Measurements from ENCODE around the gene GIGYF2. TPM values are rescaled to one million over a fixed set of nuclear protein-coding genes. Genes with fewer than 3 reads are reported as not detected.

Gene GIGYF2
- total RNA-seq, 1 experiment from 2014 or later = 37.0 TPM

GRCh38 chr2:232761301-232761907 is 64.3 kb downstream of the GIGYF2 start:
- DNase-seq (ENCODE audit: low spot score) = peak; percentile 48

- DNase-seq (ENCODE audit: low spot score) = no peak
Measured at GRCh38 chr2:232767866-232768265, 70.7 kb downstream of the GIGYF2 start.

GRCh38 chr2:232770207-232770606 is 73.1 kb downstream of the GIGYF2 start:
- DNase-seq (ENCODE audit: low spot score) = no peak

GRCh38 chr2:232771870-232772269 is 74.7 kb downstream of the GIGYF2 start:
- no peak for DNase-seq (ENCODE audit: low spot score)

GRCh38 chr2:232772531-232772930 is 75.4 kb downstream of the GIGYF2 start:
- no peak for DNase-seq (ENCODE audit: low spot score)

GRCh38 chr2:232773815-232774214 is 76.7 kb downstream of the GIGYF2 start:
- DNase-seq (ENCODE audit: low spot score) = no peak

GRCh38 chr2:232776435-232776834 is 79.3 kb downstream of the GIGYF2 start, which contains the start of gene KCNJ13:
KCNJ13 (minus strand) TSS chr2:232776565; CDS start chr2:232771362, 5,203 bp downstream.
- no peak for DNase-seq (ENCODE audit: low spot score)

DNA sequence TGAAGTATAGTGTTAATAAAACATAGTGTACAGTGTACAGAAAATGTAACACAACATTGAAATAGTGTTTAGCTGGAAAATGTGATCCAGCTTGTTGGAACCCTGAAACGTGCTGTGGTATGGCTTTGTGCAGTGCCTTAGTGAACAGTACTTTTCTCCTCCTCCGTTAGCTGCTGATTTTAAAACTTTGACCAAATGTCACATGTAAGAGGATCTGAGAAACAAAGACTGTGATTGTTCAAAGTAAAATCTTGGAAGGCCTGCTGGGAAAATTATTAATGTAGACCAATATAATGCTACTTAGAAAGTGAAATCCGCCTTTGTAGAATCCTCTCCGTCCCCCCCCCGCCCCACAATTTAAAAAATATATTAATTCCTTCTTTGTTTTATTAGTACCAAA is 80.1 kb downstream of the GIGYF2 start:
- no peak for DNase-seq (ENCODE audit: low spot score)

DNA sequence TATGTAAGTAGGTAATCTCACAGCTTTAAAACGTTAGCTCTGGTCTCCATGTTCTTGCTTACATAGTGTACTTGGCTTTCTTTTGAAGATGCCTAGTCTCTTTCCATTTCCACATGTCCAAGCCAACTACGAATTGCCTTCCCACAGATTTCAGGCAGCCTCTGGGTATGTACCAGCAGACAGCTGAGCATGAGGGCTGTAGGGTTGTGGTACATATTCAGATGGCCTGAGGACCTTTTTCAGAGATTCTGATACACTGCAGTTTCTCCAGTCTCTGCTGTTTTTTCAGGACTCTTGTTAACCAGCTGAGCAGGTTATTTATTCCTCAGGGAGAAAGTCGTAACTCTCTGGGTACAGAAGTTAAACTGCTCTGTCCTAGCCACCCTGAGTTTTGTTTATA is 82.3 kb downstream of the GIGYF2 start:
- DNase-seq (ENCODE audit: low spot score) = no peak

GRCh38 chr2:232779934-232780333 is 82.8 kb downstream of the GIGYF2 start:
- DNase-seq (ENCODE audit: low spot score) = no peak

GRCh38 chr2:232781765-232782164 is 84.6 kb downstream of the GIGYF2 start:
- peak; percentile 56 for DNase-seq (ENCODE audit: low spot score)

GRCh38 chr2:232783278-232783677 is 86.1 kb downstream of the GIGYF2 start:
- DNase-seq (ENCODE audit: low spot score) = no peak

GRCh38 chr2:232787806-232788205 is 90.7 kb downstream of the GIGYF2 start:
- DNase-seq (ENCODE audit: low spot score) = no peak

GRCh38 chr2:232789082-232789481 is 92.0 kb downstream of the GIGYF2 start:
- DNase-seq (ENCODE audit: low spot score) = no peak

DNA sequence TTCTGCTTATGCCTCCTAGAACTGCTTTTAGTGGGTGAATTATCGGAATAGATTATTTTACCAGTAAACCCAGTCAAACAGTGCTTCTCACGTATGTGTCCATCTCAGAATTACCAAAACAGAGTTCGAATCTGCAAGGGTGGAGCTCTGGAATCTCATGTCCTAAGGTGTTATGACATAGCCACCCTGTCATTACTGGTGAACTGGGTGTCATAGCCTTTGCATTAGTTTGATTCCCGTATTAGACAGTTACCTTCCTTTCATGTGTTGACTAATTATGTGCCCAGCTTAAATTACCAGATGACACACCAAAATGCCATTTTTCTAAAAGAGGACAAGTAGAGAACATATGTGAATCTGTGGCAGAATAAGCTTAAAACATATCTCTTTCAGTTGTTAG is 94.4 kb downstream of the GIGYF2 start:
- DNase-seq (ENCODE audit: low spot score) = no peak

DNA sequence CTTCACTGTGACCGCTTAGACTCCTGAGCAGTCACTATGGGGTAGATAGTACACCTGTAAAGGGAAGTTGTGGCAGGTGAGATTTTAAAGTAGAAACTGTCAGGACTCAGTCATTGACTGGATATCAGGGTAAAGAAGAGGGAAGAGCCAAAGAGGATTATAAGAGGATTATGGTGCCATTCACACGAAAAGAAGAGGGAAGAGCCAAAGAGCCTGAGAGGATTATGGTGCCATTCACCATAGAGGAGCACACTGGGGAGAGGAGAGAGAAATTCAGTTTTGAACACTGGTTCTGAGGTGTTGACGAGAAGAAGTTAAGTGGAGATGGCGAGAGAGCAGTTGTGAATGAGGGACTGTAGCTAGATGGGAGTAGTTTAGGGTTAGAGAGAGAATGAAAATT is 96.1 kb downstream of the GIGYF2 start:
- DNase-seq (ENCODE audit: low spot score) = no peak

DNA sequence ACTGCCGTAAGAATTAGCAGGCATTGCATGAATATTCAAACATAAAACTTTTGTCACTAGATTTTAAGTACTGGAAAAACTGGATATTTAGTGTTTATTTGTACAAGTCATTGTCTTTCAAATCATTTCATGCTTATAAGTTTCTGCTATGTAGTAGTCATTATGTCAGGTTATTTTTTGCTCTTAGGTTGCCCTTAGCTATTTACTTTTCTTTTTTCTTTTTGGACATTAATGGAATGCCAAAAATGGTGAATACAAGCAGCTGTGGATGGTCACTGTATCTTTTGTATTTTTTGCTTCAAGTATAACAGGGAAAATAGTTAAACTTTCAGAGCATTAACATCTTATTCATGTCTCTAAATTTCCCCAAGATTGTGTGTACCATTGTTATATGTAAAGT is 97.8 kb downstream of the GIGYF2 start:
- no peak for DNase-seq (ENCODE audit: low spot score)

DNA sequence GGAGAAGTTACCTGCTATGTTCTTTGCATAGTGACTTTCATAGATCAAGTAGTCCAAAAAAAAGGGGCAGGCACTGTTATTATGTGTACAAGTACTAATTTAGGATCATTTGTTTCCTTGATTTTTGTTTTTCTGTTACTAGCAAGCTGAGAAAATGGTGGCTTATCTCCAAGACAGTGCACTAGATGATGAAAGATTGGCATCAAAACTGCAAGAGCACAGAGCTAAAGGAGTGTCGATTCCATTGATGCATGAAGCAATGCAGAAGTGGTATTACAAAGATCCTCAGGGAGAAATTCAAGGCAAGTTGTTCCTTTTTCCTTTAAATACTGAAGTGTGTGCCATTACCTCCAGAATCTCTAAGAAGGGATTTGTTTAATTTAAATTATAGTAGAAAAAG is 98.8 kb downstream of the GIGYF2 start:
- DNase-seq (ENCODE audit: low spot score) = no peak

DNA sequence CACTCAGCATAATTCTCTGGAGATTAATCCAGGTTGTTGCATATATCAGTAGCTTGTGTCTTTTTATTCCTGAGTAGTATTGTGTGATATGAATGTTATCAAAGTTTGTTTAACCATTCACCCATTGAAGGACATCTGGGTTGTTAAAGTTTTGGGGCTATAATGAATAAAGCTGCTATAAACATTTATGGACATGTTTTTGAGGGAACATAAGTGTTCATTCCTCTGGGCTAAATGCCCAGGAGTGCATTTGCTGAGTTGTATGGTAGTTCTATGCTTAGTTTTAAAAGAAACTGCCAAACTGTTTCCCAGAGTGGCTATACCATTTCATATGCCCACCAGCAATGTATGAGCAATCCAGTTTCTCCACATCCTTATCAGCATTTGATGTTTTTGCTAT is 101.1 kb downstream of the GIGYF2 start:
- no peak for DNase-seq (ENCODE audit: low spot score)

GRCh38 chr2:232800166-232800565 is 103.0 kb downstream of the GIGYF2 start:
- DNase-seq (ENCODE audit: low spot score) = no peak

DNA sequence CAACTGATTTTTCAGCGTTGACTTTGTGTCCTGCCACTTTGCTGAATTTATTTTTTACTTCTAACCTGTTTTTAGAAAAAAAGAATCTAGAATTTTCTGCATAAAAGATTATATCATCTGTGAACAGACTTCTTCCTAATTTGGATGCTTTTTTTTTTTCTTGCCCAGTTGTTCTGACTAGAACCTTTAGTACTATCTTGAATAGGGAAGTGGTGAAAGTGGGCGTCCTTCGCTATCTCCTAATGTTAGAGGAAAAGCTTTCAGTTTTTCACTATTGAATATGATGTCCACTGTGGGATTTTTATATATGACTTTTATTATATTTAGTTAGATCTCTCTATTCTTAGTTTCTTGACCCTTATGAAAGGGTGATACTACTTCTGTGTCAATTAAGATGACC is 105.0 kb downstream of the GIGYF2 start:
- DNase-seq (ENCODE audit: low spot score) = no peak

- no peak for DNase-seq (ENCODE audit: low spot score)
Measured at GRCh38 chr2:232809349-232810124, 112.4 kb downstream of the GIGYF2 start.

DNA sequence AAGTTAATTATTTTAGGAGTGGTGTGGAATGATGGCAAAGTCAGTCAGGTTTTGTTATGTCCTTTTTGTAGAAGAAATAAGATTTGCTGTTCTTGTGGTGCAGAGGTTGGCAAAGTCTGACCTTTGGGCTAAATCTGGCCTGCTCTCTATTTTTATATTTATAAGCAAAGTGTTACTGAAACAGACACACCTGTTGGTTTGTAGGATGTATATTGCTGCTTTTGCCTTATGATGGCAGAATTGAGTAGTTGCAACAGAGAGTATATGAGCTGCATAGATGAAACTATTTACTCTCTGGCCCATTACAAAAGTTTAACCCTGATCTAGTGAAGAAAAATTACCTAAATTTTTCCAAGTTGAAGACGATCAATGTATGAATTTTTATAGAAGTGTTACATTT is 113.3 kb downstream of the GIGYF2 start:
- DNase-seq (ENCODE audit: low spot score) = no peak

DNA sequence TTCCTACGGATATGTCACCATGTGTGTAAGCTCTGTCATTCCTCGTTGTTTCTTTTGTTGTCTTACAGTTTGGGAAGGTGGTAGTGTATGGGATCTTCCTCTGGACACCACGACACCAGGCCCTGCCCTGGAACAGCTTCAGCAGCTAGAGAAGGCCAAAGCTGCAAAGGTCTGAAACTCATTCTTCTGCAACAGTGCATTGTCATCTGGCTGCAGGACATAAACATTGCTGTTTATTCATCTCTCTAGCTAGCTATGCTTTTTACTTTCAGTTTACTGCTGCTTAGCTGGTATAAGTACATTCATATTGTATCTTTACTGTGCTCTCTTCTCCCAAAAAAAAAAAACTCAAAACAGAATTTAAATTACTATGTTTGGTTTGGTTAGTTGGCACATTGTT is 118.4 kb downstream of the GIGYF2 start:
- no peak for DNase-seq (ENCODE audit: low spot score)
